H1 (cell line): ENCODE data around the gene VSNL1. TPM values are rescaled to one million over a fixed set of nuclear protein-coding genes. Genes with fewer than 3 reads are reported as not detected.

Source experiments
- CTCF ChIA-PET: fragments of 300-600 bp; sonication (Branson Sonifier 250); formaldehyde crosslinking; loops from one replicate; lab custom pipeline; 2021; ENCODE audit not compliant: partially characterized antibody; lab: Charles Lee
- POLR2A ChIA-PET: fragments of 300-600 bp; sonication (Branson Sonifier 250); formaldehyde crosslinking; loops from one replicate; lab custom pipeline; 2021; ENCODE audit warnings: inconsistent platforms; ENCODE audit not compliant: partially characterized antibody; lab: Charles Lee
- DNase-seq, 2 experiments: peaks; one replicate each; pipeline versions ENCODE4 v3.0.0 to v3.0.0-alpha.2; 2010 to 2022; ENCODE audit warnings: low spot score in 2 of 2, low read depth in 1 of 2, mixed read lengths in 1 of 2
- FAIRE-seq: peaks from 2 replicates; lab custom pipeline; 2011; peaks lifted over from hg19 to GRCh38; lab: Jason Lieb, UNC
- H2AFZ ChIP-seq: 2 replicates; pipeline ENCODE4 v1.8.1; 2012; ENCODE audit warnings: low read length, inconsistent platforms
- H2AK5ac ChIP-seq: 2 replicates; pipeline ENCODE4 v1.6.1; 2013; ENCODE audit warnings: low read depth, low read length
- H2BK120ac ChIP-seq: replicated peaks from 2 replicates; pipeline ENCODE3; 2013; ENCODE audit warnings: low read depth, low read length, inconsistent platforms
- H2BK12ac ChIP-seq: 2 replicates; pipeline ENCODE4 v1.6.1; 2013; ENCODE audit warnings: low read depth, low read length
- H2BK15ac ChIP-seq: 2 replicates; pipeline ENCODE4 v1.6.1; 2013; ENCODE audit warnings: low read length
- H2BK20ac ChIP-seq: 2 replicates; pipeline ENCODE4 v1.6.1; 2013; ENCODE audit warnings: low read length
- H2BK5ac ChIP-seq: 2 replicates; pipeline ENCODE4 v1.6.1; 2013; ENCODE audit warnings: low read depth, low read length
- H3K14ac ChIP-seq: 2 replicates; pipeline ENCODE4 v1.6.1; 2013; ENCODE audit warnings: inconsistent platforms; ENCODE audit not compliant: insufficient read length
- H3K18ac ChIP-seq: 2 replicates; pipeline ENCODE4 v1.6.1; 2013; ENCODE audit warnings: low read length; ENCODE audit errors: extremely low read depth
- H3K23ac ChIP-seq: 2 replicates; pipeline ENCODE4 v1.6.1; 2013; ENCODE audit warnings: inconsistent platforms; ENCODE audit not compliant: insufficient read length
- H3K23me2 ChIP-seq: 2 replicates; pipeline ENCODE4 v1.6.1; 2013; ENCODE audit warnings: low read depth, low read length
- H3K27ac ChIP-seq: 2 replicates; pipeline ENCODE4 v1.6.1; 2011; ENCODE audit warnings: low read depth, low read length, inconsistent platforms
- H3K27me3 ChIP-seq, 4 experiments: replicated peaks in 1 of 4; 1 replicate in 1 of 4; 2 replicates in 3 of 4; pipeline versions ENCODE4 v1.6.1 to v1.8.1; 2011 to 2013; ENCODE audit warnings: low read length in 3 of 4, mild to moderate bottlenecking in 3 of 4, inconsistent platforms in 2 of 4, mixed read lengths in 2 of 4, moderate library complexity in 1 of 4; ENCODE audit not compliant: control insufficient read depth in 3 of 4, insufficient read depth in 3 of 4; ENCODE audit errors: extremely low read depth in 1 of 4
- H3K36me3 ChIP-seq, 4 experiments: 2 replicates each; pipeline versions ENCODE4 v1.6.1 to v1.8.1; 2011 to 2013; ENCODE audit warnings: mild to moderate bottlenecking in 4 of 4, low read length in 3 of 4, moderate library complexity in 2 of 4, control low read depth in 1 of 4, inconsistent platforms in 1 of 4; ENCODE audit not compliant: insufficient read depth in 4 of 4, control insufficient read depth in 2 of 4
- H3K4ac ChIP-seq: replicated peaks from 2 replicates; pipeline ENCODE3; 2013; ENCODE audit warnings: low read length, low read depth, mixed read lengths, inconsistent platforms; ENCODE audit not compliant: insufficient read length
- H3K4me1 ChIP-seq, 4 experiments: replicated peaks in 1 of 4; 1 replicate in 1 of 4; 2 replicates in 3 of 4; pipeline versions ENCODE4 v1.6.1 to v1.8.1; 2011 to 2013; ENCODE audit warnings: low read length in 3 of 4, inconsistent platforms in 2 of 4, mixed read lengths in 1 of 4; ENCODE audit not compliant: insufficient read depth in 4 of 4, control insufficient read depth in 3 of 4
- H3K4me2 ChIP-seq, 2 experiments: 2 replicates each; pipeline versions ENCODE4 v1.6.1 to v1.8.1; 2011 to 2013; ENCODE audit warnings: low read depth in 2 of 2, low read length in 2 of 2, control low read depth in 1 of 2, inconsistent platforms in 1 of 2, mild to moderate bottlenecking in 1 of 2; ENCODE audit not compliant: insufficient read depth in 1 of 2
- H3K4me3 ChIP-seq, 4 experiments: fragments of 200-600, 300-600 bp in 1 of 4; sonication (generic), shearing (Covaris generic), sonication (Bioruptor Twin) in 1 of 4; 2 replicates each; pipeline versions ENCODE4 v1.5.1 to v1.8.1; 2011 to 2016; ENCODE audit warnings: low read length in 4 of 4, low read depth in 3 of 4, control low read depth in 2 of 4, inconsistent platforms in 2 of 4, mild to moderate bottlenecking in 2 of 4, mixed read lengths in 1 of 4, moderate library complexity in 1 of 4; ENCODE audit not compliant: insufficient read depth in 2 of 4; ENCODE audit errors: extremely low read depth in 1 of 4
- H3K56ac ChIP-seq: replicated peaks from 2 replicates; pipeline ENCODE3; 2013; ENCODE audit warnings: low read depth, mild to moderate bottlenecking, mixed read lengths, low read length, inconsistent platforms; ENCODE audit not compliant: insufficient read length
- H3K79me1 ChIP-seq: 2 replicates; pipeline ENCODE4 v1.6.1; 2013; ENCODE audit warnings: low read depth, low read length, control low read depth
- H3K79me2 ChIP-seq, 2 experiments: 2 replicates each; pipeline versions ENCODE4 v1.6.1 to v1.8.1; 2012 to 2013; ENCODE audit warnings: low read length in 2 of 2, mild to moderate bottlenecking in 2 of 2, inconsistent platforms in 1 of 2; ENCODE audit not compliant: insufficient read depth in 2 of 2, control insufficient read depth in 1 of 2
- H3K9ac ChIP-seq, 4 experiments: replicated peaks in 1 of 4; 1 replicate in 1 of 4; 2 replicates in 3 of 4; pipeline versions ENCODE4 v1.6.1 to v1.8.1; 2011 to 2013; ENCODE audit warnings: low read depth in 3 of 4, low read length in 3 of 4, control low read depth in 2 of 4, mild to moderate bottlenecking in 2 of 4, moderate library complexity in 2 of 4, inconsistent platforms in 1 of 4; ENCODE audit errors: extremely low read depth in 1 of 4
- H3K9me3 ChIP-seq, 2 experiments: 2 replicates each; pipeline versions ENCODE4 v1.6.1 to v1.8.1; 2012 to 2013; ENCODE audit warnings: mild to moderate bottlenecking in 2 of 2, moderate library complexity in 2 of 2, control low read depth in 1 of 2, inconsistent platforms in 1 of 2, low read depth in 1 of 2, low read length in 1 of 2, mixed read lengths in 1 of 2; ENCODE audit not compliant: insufficient read depth in 2 of 2
- H4K20me1 ChIP-seq, 2 experiments: replicated peaks in 1 of 2; 2 replicates each; pipeline versions ENCODE3 to v1.8.1; 2011 to 2013; ENCODE audit warnings: inconsistent platforms in 2 of 2, low read length in 2 of 2, mild to moderate bottlenecking in 1 of 2; ENCODE audit not compliant: insufficient read depth in 2 of 2, control insufficient read depth in 1 of 2
- H4K5ac ChIP-seq: 2 replicates; pipeline ENCODE4 v1.6.1; 2013; ENCODE audit warnings: low read length, low read depth, mixed read lengths, inconsistent platforms; ENCODE audit not compliant: insufficient read length
- H4K8ac ChIP-seq: 2 replicates; pipeline ENCODE4 v1.8.0; 2013; ENCODE audit warnings: mild to moderate bottlenecking, moderate library complexity, low read length, inconsistent platforms; ENCODE audit not compliant: insufficient read depth; ENCODE audit errors: extremely low read depth
- H4K91ac ChIP-seq: replicated peaks from 2 replicates; pipeline ENCODE3; 2013; ENCODE audit warnings: low read length, mixed read lengths, inconsistent platforms; ENCODE audit not compliant: insufficient read length
- BCL11A ChIP-seq, 2 experiments: IDR thresholded peaks; one replicate each; pipeline ENCODE4 v1.6.1; 2011; ENCODE audit warnings: low read depth in 2 of 2, low read length in 2 of 2, mild to moderate bottlenecking in 2 of 2
- BRCA1 ChIP-seq: IDR thresholded peaks from 2 replicates; pipeline ENCODE4 v1.6.1; 2012; ENCODE audit warnings: low read depth, low read length, improper control_type of control experiment
- EGR1 ChIP-seq: IDR thresholded peaks from 2 replicates; pipeline ENCODE4 v1.6.1; 2011; ENCODE audit warnings: low read depth, low read length, borderline replicate concordance
- EZH2 ChIP-seq: fragments of 200-600 bp; sonication (generic); IDR thresholded peaks from 2 replicates; pipeline ENCODE4 v1.7.1; 2012; ENCODE audit warnings: low read depth, mild to moderate bottlenecking, moderate library complexity, low read length, inconsistent platforms; ENCODE audit not compliant: severe bottlenecking
- JUND ChIP-seq: IDR thresholded peaks from 2 replicates; pipeline ENCODE4 v1.6.1; 2011; ENCODE audit warnings: mild to moderate bottlenecking, improper control_type of control experiment, low read length
- KDM5A ChIP-seq: fragments of 200-600 bp; IDR thresholded peaks from 2 replicates; pipeline ENCODE4 v1.7.1; 2012; ENCODE audit warnings: mild to moderate bottlenecking, low read length, inconsistent platforms, mixed read lengths
- PHF8 ChIP-seq: fragments of 200-600 bp; sonication (generic); conservative IDR thresholded peaks from 2 replicates; pipeline ENCODE4 v1.7.1; 2012; ENCODE audit warnings: low read depth, mild to moderate bottlenecking, inconsistent platforms, low read length, moderate library complexity
- RFX5 ChIP-seq: IDR thresholded peaks from 2 replicates; pipeline ENCODE4 v1.6.1; 2011; ENCODE audit warnings: low read depth, low read length, improper control_type of control experiment, borderline replicate concordance
- RNF2 ChIP-seq: fragments of 200-900, 300-1000 bp; sonication (generic); IDR thresholded peaks from 2 replicates; pipeline ENCODE4 v1.7.1; 2016; ENCODE audit warnings: borderline replicate concordance, low read depth, mild to moderate bottlenecking, antibody characterized with exemption, low read length; ENCODE audit not compliant: poor library complexity, severe bottlenecking; ENCODE audit errors: missing control alignments
- SUZ12 ChIP-seq: fragments of 200-600 bp; sonication (generic); IDR thresholded peaks from 2 replicates; pipeline ENCODE4 v1.6.1; 2012; ENCODE audit warnings: mild to moderate bottlenecking, inconsistent platforms, low read length, moderate library complexity, mixed read lengths
- TCF12 ChIP-seq: IDR thresholded peaks from 2 replicates; pipeline ENCODE4 v1.6.1; 2011; ENCODE audit warnings: low read depth, mild to moderate bottlenecking, low read length
- ZNF274 ChIP-seq: IDR thresholded peaks from 2 replicates; pipeline ENCODE4 v1.7.0; 2012; ENCODE audit warnings: low read length, borderline replicate concordance; ENCODE audit errors: extremely low read depth
- WGBS, 2 experiments: shearing (Covaris generic) in 1 of 2; methylation state at CpG; one replicate each; pipeline versions ENCODE4 v1.1.6 to v1.1.7; 2013 to 2015; ENCODE audit warnings: low lambda C conversion rate in 2 of 2, mixed read lengths in 2 of 2, inconsistent platforms in 1 of 2, low coverage in 1 of 2, missing lambda C conversion rate in 1 of 2; ENCODE audit not compliant: insufficient replicate concordance in 2 of 2, insufficient coverage in 1 of 2, insufficient read length in 1 of 2; ENCODE audit errors: extremely low coverage in 1 of 2, missing lambda C conversion rate in 1 of 2; 5-methylcytosine and 5-hydroxymethylcytosine counted together
- polyA plus RNA-seq, 7 experiments: library from polyadenylated mRNA; depleted of rRNA in 3 of 7; stranded (reverse) in 5 of 7; unstranded in 2 of 7; fragments of >200 nt in 5 of 7; fragments of 200-250 nt in 2 of 7; gene quantifications; 1 replicate in 5 of 7; 2 replicates in 1 of 7; 4 replicates in 1 of 7; pipeline versions ENCODE4 v1.2.1 to v1.2.3, GENCODE V29; 2011 to 2013; ENCODE audit warnings: missing spikeins in 2 of 7, mixed read lengths in 2 of 7
- total RNA-seq: library from RNA; stranded (reverse); fragmentation: NEBNext Ultra II Directional; extraction: Animal tissue kit (Norgen Biotek cat#: 25700); gene quantifications from 2 replicates; pipeline ENCODE4 v1.2.1, GENCODE V29; 2021

Gene VSNL1
- total and polyA plus RNA-seq, 2 of the 8 experiments (the other 6 are each of a cell fraction or from before 2014, with no cell fraction given), result 49.4 to 108 TPM

DNA sequence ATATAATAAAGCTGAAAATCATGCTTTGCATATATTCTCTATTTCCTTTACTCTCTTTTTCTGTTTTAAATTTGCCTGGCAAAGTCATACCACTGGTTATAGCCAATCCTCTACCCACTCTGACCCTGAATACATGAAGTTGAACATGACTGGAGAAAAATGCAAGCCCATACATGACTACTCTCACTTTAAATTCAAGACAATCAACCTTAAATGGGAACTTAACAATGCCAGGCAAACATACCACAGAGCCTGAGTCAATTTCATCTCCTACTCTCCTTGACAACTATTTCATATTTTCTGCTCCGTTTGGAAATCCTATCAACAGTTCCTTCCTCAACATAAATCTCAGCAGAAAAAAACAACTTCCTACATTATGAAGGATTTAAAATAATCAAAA lies 44.9 kb upstream of the VSNL1 start:
- no peak overlapping the region for H3K9ac ChIP-seq
- H3K79me2 ChIP-seq, result no peaks in the 10 kb centered on the region
- no peaks in the 10 kb centered on the region for H3K79me1 ChIP-seq
- H3K4me1 ChIP-seq, result no peaks in the 10 kb centered on the region
- no peak overlapping the region for H3K18ac ChIP-seq
- DNase-seq, result no peak
- no peaks in the 10 kb centered on the region for H4K20me1 ChIP-seq
- no peak overlapping the region for H2AFZ ChIP-seq
- H3K23ac ChIP-seq, result no peak overlapping the region
- no peak overlapping the region for H4K5ac ChIP-seq
- H3K14ac ChIP-seq, result no peak overlapping the region
- H2BK120ac ChIP-seq, result no peak overlapping the region
- no peak overlapping the region for H2BK20ac ChIP-seq
- H3K27ac ChIP-seq, result no peak overlapping the region
- 92% methylated on average over 1 of the region's 1 CpG; no CpG with 5 or more reads in 1 of the 2 experiments for WGBS, 2 experiments
- H4K91ac ChIP-seq, result no peak overlapping the region
- no peaks in the 10 kb centered on the region for H3K23me2 ChIP-seq
- H2BK5ac ChIP-seq, result no peak overlapping the region
- TF ChIP-seq KDM5A, result no peak
- no peak for TF ChIP-seq JUND
- no peak for TF ChIP-seq EZH2
- no peak for TF ChIP-seq BRCA1
- no peak for TF ChIP-seq PHF8
- TF ChIP-seq SUZ12, result no peak
- no peak for TF ChIP-seq BCL11A (IDR thresholded peaks at IDR 0.05; ENCODE audit: low read depth in 2 of 2, low read length in 2 of 2)
- no peak for TF ChIP-seq ZNF274
- no peak for TF ChIP-seq RNF2
- no peak for TF ChIP-seq EGR1
- no peak for TF ChIP-seq RFX5
- no peak for TF ChIP-seq TCF12
- ChIA-PET CTCF (no interaction called here), POLR2A (no interaction called here)
- no peak overlapping the region for H2BK15ac ChIP-seq
- no peak overlapping the region for H2AK5ac ChIP-seq
- no peaks in the 10 kb centered on the region for H3K9me3 ChIP-seq
- no peak overlapping the region for H3K4ac ChIP-seq
- H3K27me3 ChIP-seq, result no peaks in the 10 kb centered on the region
- H3K36me3 ChIP-seq, result no peaks in the 10 kb centered on the region
- no peak overlapping the region for H3K56ac ChIP-seq
- no peak for FAIRE-seq
- no peak overlapping the region for H2BK12ac ChIP-seq
- no peak overlapping the region for H3K4me2 ChIP-seq
- H4K8ac ChIP-seq, result no peak overlapping the region
- no peak overlapping the region for H3K4me3 ChIP-seq
